ENCODE measurements around the gene PRKAG2.

The PRKAG2 gene

GRCh38 chr7:151514461-151515275 is 362.2 kb downstream of the PRKAG2 start:
- no peak overlapping the region for H3K4me3 ChIP-seq (ENCODE audit: low read depth, low read length)
- DNase-seq (ENCODE audit: low read depth): no peak

- no peak overlapping the region for H3K4me3 ChIP-seq (ENCODE audit: low read depth, low read length)
- no peak for DNase-seq (ENCODE audit: low read depth)
Observed at GRCh38 chr7:151513133-151513532, 363.8 kb downstream of the PRKAG2 start.

- DNase-seq (ENCODE audit: low read depth): no peak
- no peak overlapping the region for H3K4me3 ChIP-seq (ENCODE audit: low read depth, low read length)
Observed at GRCh38 chr7:151512353-151512752, 364.6 kb downstream of the PRKAG2 start.

GRCh38 chr7:151511946-151512345 is 365.0 kb downstream of the PRKAG2 start:
- no peak overlapping the region for H3K4me3 ChIP-seq (ENCODE audit: low read depth, low read length)
- no peak for DNase-seq (ENCODE audit: low read depth)

DNA sequence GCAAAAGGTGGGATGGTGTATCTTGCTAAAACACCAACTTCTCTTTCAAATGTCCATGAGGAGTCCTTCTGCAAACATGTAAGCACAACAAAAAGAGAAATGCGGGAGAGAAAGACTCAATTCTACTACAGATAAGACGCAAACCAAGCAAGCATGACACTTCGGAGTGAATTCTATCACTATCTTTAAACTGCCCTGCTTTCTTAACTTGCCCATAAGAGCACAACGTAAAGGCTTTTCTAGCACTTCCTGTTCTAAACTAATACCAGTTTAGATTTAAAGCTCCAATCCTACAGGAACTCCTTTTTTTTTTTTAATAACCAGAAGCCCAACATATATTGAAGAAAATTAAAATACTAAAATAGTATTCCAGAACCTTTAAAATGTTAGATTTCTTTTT is 365.6 kb downstream of the PRKAG2 start:
- H3K4me3 ChIP-seq (ENCODE audit: low read depth, low read length): no peak overlapping the region
- DNase-seq (ENCODE audit: low read depth): no peak

GRCh38 chr7:151509670-151510333 is 367.1 kb downstream of the PRKAG2 start:
- no peak for DNase-seq (ENCODE audit: low read depth)
- no peak overlapping the region for H3K4me3 ChIP-seq (ENCODE audit: low read depth, low read length)

DNA sequence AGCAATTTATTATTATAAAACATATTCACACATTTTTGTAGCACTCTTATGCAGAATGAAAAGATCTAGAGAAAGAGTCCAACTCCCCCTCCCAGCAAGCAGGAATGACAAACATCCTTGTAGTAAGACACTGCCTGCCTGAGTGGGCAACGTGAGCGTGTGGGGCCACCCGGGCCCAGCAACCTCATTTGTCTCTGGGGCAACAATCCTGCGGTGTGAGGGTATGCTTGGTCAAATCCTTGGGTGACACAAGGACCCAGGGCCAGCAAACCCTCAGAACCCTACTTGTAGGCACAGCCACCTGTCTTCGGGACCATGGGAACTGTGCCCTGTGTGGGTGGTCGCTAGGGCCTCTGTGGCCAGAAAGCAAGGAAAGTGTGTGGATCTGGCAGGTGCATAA is 367.9 kb downstream of the PRKAG2 start:
- no peak for DNase-seq (ENCODE audit: low read depth)
- H3K4me3 ChIP-seq (ENCODE audit: low read depth, low read length): no peak overlapping the region

GRCh38 chr7:151507806-151508205 is 369.1 kb downstream of the PRKAG2 start:
- no peak overlapping the region for H3K4me3 ChIP-seq (ENCODE audit: low read depth, low read length)
- no peak for DNase-seq (ENCODE audit: low read depth)

DNA sequence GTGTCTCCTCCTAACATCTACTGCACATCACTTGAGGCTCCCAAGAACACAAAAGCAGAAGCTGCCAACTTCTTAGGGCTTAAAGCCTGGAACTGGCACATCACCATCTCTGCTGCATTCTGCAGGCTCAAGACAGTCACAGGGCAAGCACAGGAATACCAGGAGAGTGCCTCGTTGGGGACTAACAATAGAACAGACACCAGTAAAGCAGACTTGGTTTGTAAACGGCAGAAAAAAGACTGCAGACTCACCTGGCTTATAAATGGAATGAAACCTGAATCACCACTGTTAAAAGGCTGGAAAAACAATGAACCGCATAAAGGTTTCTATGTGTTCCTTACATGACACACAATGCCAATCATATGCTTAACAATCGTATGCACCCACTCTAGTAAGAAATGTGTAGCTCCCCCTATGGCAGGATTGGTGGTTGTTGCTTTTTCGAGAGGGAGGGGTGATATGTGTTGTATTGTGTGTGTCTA is 370.0 kb downstream of the PRKAG2 start:
- DNase-seq (ENCODE audit: low read depth): no peak
- H3K4me3 ChIP-seq (ENCODE audit: low read depth, low read length): no peak overlapping the region

All from skeletal muscle cell (primary cell).